DOHH2 (cell line): ENCODE measurements around the gene EMX1.

Experiments
- H3F3A ChIP-seq: fragments of 200-600 bp; sonication (generic), shearing (Covaris generic); 2 replicates; pipeline ENCODE4 v1.6.0; 2016; ENCODE audit warnings: antibody characterized with exemption, mild to moderate bottlenecking; ENCODE audit not compliant: control insufficient read depth, insufficient read depth
- H3K27ac ChIP-seq: fragments of 200-600 bp; sonication (generic); 2 replicates; pipeline ENCODE4 v1.5.1; 2014; ENCODE audit warnings: low read depth, mild to moderate bottlenecking, low read length, moderate library complexity
- H3K27me3 ChIP-seq: fragments of 200-600 bp; sonication (generic); 2 replicates; pipeline ENCODE4 v1.6.1; 2014; ENCODE audit warnings: mild to moderate bottlenecking, low read length, mixed read lengths; ENCODE audit not compliant: control insufficient read depth
- H3K36me3 ChIP-seq: fragments of 200-600 bp; sonication (generic); 2 replicates; pipeline ENCODE4 v1.6.1; 2014; ENCODE audit warnings: mild to moderate bottlenecking, low read length, moderate library complexity, mixed read lengths; ENCODE audit not compliant: control insufficient read depth
- H3K4me1 ChIP-seq: fragments of 200-600 bp; sonication (generic); 2 replicates; pipeline ENCODE4 v1.6.1; 2014; ENCODE audit warnings: mild to moderate bottlenecking, low read length, mixed read lengths; ENCODE audit not compliant: control insufficient read depth
- H3K4me2 ChIP-seq: fragments of 200-600 bp; sonication (generic); 2 replicates; pipeline ENCODE4 v1.6.0; 2014; ENCODE audit warnings: mild to moderate bottlenecking, low read length, moderate library complexity
- H3K4me3 ChIP-seq: fragments of 200-600 bp; sonication (generic); 2 replicates; pipeline ENCODE4 v1.5.1; 2014; ENCODE audit warnings: mild to moderate bottlenecking, low read length, mixed read lengths
- H3K79me2 ChIP-seq: fragments of 200-600 bp; sonication (generic); 2 replicates; pipeline ENCODE4 v1.6.1; 2014; ENCODE audit warnings: mild to moderate bottlenecking, low read length, mixed read lengths; ENCODE audit not compliant: control insufficient read depth
- H3K9me2 ChIP-seq: fragments of 200-600 bp; sonication (generic); replicated peaks from 2 replicates; pipeline ENCODE4 v1.6.1; 2014; ENCODE audit warnings: mild to moderate bottlenecking, low read length, mixed read lengths; ENCODE audit not compliant: control insufficient read depth
- H3K9me3 ChIP-seq: fragments of 200-600 bp; sonication (generic); 2 replicates; pipeline ENCODE4 v1.6.1; 2014; ENCODE audit warnings: antibody characterized with exemption, low read length, mixed read lengths; ENCODE audit not compliant: control insufficient read depth, insufficient read depth
- H4K20me1 ChIP-seq: fragments of 200-600 bp; sonication (generic); 2 replicates; pipeline ENCODE4 v1.6.0; 2014; ENCODE audit warnings: low read depth, mild to moderate bottlenecking, antibody characterized with exemption, low read length, moderate library complexity; ENCODE audit not compliant: control insufficient read depth, insufficient read depth
- CTCF ChIP-seq: fragments of 200-600 bp; sonication (generic); IDR thresholded peaks from one replicate; pipeline ENCODE4 v1.5.1; 2014; ENCODE audit warnings: antibody characterized with exemption, mild to moderate bottlenecking, low read depth, low read length; ENCODE audit not compliant: poor library complexity, severe bottlenecking
- EZH2phosphoT487 ChIP-seq: fragments of 200-600 bp; sonication (generic); IDR thresholded peaks from 2 replicates; pipeline ENCODE4 v1.6.1; 2017; ENCODE audit warnings: borderline replicate concordance, mild to moderate bottlenecking, antibody characterized with exemption, low read length, moderate library complexity, mixed read lengths

Gene EMX1

GRCh38 chr2:72891091-72891818 lies 26.1 kb upstream of the EMX1 start:
- no peak overlapping the region for H3K4me3 ChIP-seq
- H3K4me1 ChIP-seq: peaks cover 7% of the 10 kb centered on the region; the same call in 1 of the 2 replicates
- no peaks in the 10 kb centered on the region for H3F3A ChIP-seq
- H3K9me2 ChIP-seq: no peaks in the 10 kb centered on the region
- H3K27me3 ChIP-seq: peaks cover 41% of the 10 kb centered on the region
- no peaks in the 10 kb centered on the region for H3K36me3 ChIP-seq
- H3K27ac ChIP-seq: no peak overlapping the region
- H4K20me1 ChIP-seq: no peaks in the 10 kb centered on the region
- no peaks in the 10 kb centered on the region for H3K9me3 ChIP-seq
- no peak overlapping the region for H3K4me2 ChIP-seq
- H3K79me2 ChIP-seq: no peaks in the 10 kb centered on the region
- TF ChIP-seq CTCF: no peak
- TF ChIP-seq EZH2phosphoT487: no peak

- Histone ChIP-seq H3K4me3 (no peak overlapping the region), H3K4me2 (no peak overlapping the region), H3K79me2 (no peaks in the 10 kb centered on the region), H3K4me1 (peaks cover 7% of the 10 kb centered on the region; the same call in 1 of the 2 replicates), H4K20me1 (no peaks in the 10 kb centered on the region), H3K27ac (no peak overlapping the region), H3K36me3 (no peaks in the 10 kb centered on the region), H3K27me3 (peaks cover 31% of the 10 kb centered on the region), H3K9me3 (no peaks in the 10 kb centered on the region), H3F3A (no peaks in the 10 kb centered on the region), H3K9me2 (no peaks in the 10 kb centered on the region)
- TF ChIP-seq CTCF (peak; percentile 76), EZH2phosphoT487 (no peak)
These were observed 24.7 kb upstream of the EMX1 start for GRCh38 chr2:72892506-72893173.

- Histone ChIP-seq H3K27ac (no peak overlapping the region), H3K79me2 (no peaks in the 10 kb centered on the region), H3K4me2 (no peak overlapping the region), H3F3A (no peaks in the 10 kb centered on the region), H3K4me1 (peaks cover 7% of the 10 kb centered on the region; the same call in 1 of the 2 replicates), H3K27me3 (peaks cover 29% of the 10 kb centered on the region), H3K36me3 (no peaks in the 10 kb centered on the region), H3K9me3 (no peaks in the 10 kb centered on the region), H3K4me3 (no peak overlapping the region), H4K20me1 (no peaks in the 10 kb centered on the region), H3K9me2 (no peaks in the 10 kb centered on the region)
- TF ChIP-seq EZH2phosphoT487 (no peak), CTCF (peak; percentile 64)
These were observed 23.6 kb upstream of the EMX1 start for GRCh38 chr2:72893594-72894319.
